WERI-Rb-1 (cell line): Measurements from ENCODE around the gene TACR1.
"Not testable (repeated sequence)": the region's sequence is repeated elsewhere in the genome, so short reads cannot be mapped to it uniquely, and the experiment has no call there.

Source experiments
- DNase-seq: peaks from one replicate; pipeline ENCODE4 v3.0.0-alpha.2; 2020
- H3K27ac ChIP-seq: fragments of 250-450 bp; sonication (Bioruptor Pico); 2 replicates; pipeline ENCODE4 v1.5.1; 2020; ENCODE audit warnings: mild to moderate bottlenecking, moderate library complexity
- H3K27me3 ChIP-seq: fragments of 250-450 bp; sonication (Bioruptor Pico); 2 replicates; pipeline ENCODE4 v1.5.1; 2021; ENCODE audit warnings: mild to moderate bottlenecking, low read depth, moderate library complexity; ENCODE audit not compliant: insufficient read depth, severe bottlenecking
- H3K36me3 ChIP-seq: fragments of 250-450 bp; sonication (Bioruptor Pico); 2 replicates; pipeline ENCODE4 v1.5.1; 2020; ENCODE audit warnings: mild to moderate bottlenecking, moderate library complexity
- H3K4me3 ChIP-seq: 2 replicates; pipeline ENCODE4 v1.5.1; 2011; ENCODE audit warnings: low read depth, mild to moderate bottlenecking, control low read depth, low read length
- H3K9me3 ChIP-seq: fragments of 250-450 bp; sonication (Bioruptor Pico); 2 replicates; pipeline ENCODE4 v1.5.1; 2021; ENCODE audit warnings: mild to moderate bottlenecking, moderate library complexity; ENCODE audit not compliant: severe bottlenecking
- TF ChIP-seq, protein P1 (sequence below): IDR thresholded peaks from 2 replicates; pipeline ENCODE4 v1.5.1; 2011; ENCODE audit warnings: low read depth, mild to moderate bottlenecking, control low read depth, inconsistent platforms, low read length

Gene TACR1

DNA sequence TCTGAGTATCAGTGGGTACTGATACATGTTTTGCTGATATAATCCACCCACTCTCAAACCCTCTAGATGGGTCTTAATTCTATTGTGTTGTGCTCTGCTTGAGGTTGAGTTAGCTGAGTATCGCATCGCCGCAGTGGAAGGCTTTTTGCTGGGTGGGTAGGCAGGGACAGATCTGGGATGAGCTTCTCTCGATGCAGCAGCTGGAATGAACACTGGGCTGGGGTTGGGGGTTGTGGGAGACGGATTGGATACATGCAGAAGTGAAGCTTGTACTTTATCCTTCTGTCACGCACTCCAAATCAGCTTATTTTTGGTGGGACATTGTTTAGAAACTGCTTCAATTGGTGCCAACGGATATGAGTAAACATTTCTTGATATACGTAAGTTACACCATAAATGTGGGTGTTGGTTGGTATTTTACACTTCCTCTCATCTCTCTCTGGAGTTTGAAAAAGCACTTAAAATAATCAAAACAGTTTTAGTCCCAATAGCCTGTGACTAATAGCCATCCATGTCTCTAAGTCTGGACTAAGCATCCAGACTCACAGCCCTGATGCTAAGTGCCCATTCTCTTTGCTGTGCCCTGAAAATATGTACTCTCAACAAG, 133.8 kb downstream of the TACR1 start:
- DNase-seq = no peak
- TF ChIP-seq, protein P1, sequence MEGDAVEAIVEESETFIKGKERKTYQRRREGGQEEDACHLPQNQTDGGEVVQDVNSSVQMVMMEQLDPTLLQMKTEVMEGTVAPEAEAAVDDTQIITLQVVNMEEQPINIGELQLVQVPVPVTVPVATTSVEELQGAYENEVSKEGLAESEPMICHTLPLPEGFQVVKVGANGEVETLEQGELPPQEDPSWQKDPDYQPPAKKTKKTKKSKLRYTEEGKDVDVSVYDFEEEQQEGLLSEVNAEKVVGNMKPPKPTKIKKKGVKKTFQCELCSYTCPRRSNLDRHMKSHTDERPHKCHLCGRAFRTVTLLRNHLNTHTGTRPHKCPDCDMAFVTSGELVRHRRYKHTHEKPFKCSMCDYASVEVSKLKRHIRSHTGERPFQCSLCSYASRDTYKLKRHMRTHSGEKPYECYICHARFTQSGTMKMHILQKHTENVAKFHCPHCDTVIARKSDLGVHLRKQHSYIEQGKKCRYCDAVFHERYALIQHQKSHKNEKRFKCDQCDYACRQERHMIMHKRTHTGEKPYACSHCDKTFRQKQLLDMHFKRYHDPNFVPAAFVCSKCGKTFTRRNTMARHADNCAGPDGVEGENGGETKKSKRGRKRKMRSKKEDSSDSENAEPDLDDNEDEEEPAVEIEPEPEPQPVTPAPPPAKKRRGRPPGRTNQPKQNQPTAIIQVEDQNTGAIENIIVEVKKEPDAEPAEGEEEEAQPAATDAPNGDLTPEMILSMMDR = no peak
- no peaks in the 10 kb centered on the region for H3K36me3 ChIP-seq
- no peak overlapping the region for H3K4me3 ChIP-seq
- H3K27me3 ChIP-seq = peaks cover 5% of the 10 kb centered on the region
- no peak overlapping the region for H3K27ac ChIP-seq
- H3K9me3 ChIP-seq = no peaks in the 10 kb centered on the region

DNA sequence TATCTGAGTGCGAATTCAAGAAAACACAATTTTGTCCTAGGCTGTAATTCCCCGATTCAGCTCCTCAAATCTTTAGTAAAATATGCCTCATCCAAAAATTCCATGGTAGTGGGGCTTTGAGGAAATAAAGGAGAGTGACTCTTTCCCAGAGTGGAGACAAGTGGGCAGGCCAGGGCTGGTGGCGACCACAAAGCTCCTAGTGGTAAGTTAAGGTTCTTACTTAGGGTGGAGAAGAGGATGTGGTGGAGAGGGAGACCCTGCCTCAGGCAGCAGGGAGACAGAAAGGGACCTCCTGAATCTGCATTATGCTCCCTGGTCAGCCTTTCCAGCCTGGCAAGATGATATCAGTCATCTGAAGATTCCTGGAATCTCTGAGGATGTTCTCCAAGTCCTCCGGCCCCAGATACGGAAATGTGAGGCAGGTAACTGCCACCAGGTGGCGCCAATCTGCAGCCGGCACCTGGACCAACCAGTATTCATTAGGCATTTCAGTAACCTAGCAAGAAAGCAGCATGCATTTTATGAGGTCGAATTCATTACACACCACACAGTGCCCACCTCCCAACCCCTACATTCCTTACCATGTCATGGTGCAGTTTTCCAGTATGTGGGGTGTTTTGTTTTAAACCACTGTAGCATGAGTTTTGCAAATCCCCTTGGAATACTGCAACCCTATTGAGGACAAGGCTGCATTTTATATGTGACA, 134.5 kb downstream of the TACR1 start:
- H3K4me3 ChIP-seq = no peak overlapping the region
- H3K36me3 ChIP-seq = no peaks in the 10 kb centered on the region
- peaks cover 7% of the 10 kb centered on the region for H3K27me3 ChIP-seq
- no peaks in the 10 kb centered on the region for H3K9me3 ChIP-seq
- H3K27ac ChIP-seq = no peak overlapping the region
- peak; percentile 76 for DNase-seq
- TF ChIP-seq, protein P1 = peak; percentile 92

DNA sequence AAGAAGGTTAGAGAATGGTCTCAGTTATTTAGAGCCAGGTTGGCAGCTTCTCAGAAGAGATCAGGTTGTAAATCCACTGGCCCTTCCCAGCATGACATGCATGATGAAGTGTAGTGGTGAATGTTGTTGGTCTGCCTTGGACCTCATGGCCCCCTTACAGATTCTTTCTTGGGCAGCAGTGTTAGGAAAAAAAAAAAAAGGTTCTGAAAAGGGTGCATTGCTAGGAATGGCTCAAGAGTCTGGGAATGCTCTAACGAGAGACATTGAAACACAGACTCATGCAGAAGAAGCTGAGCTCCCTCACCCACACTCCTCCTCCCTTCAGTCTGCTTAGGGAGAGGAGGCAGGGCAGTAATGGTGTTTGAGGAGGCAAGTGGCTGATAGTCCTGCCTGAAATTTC, 135.4 kb downstream of the TACR1 start:
- DNase-seq = no peak
- TF ChIP-seq, protein P1 = no peak
- Histone ChIP-seq H3K27ac (no peak overlapping the region), H3K27me3 (peaks cover 15% of the 10 kb centered on the region), H3K9me3 (no peaks in the 10 kb centered on the region), H3K36me3 (no peaks in the 10 kb centered on the region), H3K4me3 (no peak overlapping the region)

DNA sequence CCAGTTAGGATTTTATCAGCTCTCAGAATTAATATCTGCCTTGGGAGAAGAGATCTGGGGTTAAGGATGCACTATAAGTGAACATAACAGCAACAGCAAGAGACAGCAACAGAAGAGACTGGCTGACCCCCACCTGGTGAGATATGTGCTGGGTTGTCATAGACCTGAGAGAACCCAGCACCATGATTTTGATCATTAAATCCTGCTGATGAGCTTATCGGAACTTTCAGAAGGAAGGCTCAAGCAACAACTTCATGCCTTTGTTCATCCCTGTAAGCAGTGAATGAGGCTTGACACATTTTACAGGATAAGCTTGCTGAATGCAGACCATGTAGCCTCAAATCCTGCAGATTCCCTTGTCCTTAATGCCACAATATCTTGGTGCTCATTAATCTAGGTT, 140.9 kb downstream of the TACR1 start:
- TF ChIP-seq, protein P1 = no peak
- Histone ChIP-seq H3K27ac (no peak overlapping the region), H3K27me3 (peaks cover 32% of the 10 kb centered on the region), H3K36me3 (no peaks in the 10 kb centered on the region), H3K4me3 (no peak overlapping the region), H3K9me3 (no peaks in the 10 kb centered on the region)
- DNase-seq = no peak

DNA sequence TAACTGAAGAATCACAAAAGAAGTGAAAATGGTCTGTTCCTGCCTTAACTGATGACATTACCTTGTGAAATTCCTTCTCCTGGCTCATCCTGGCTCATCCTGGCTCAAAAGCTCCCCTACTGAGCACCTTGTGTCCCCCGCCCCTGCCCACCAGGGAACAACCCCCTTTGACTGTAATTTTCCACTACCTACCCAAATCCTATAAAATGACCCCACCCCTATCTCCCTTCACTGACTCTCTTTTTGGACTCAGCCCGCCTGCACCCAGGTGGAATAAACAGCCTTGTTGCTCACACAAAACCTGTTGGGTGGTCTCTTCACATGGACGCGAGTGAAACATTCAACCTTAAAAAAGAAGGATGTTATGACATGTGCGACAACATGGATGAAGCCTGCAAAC, 142.2 kb downstream of the TACR1 start:
- H3K9me3 ChIP-seq, H3K27ac ChIP-seq, H3K36me3 ChIP-seq, DNase-seq, H3K4me3 ChIP-seq: not testable (repeated sequence)
- H3K27me3 ChIP-seq = peaks cover 34% of the 10 kb centered on the region

DNA sequence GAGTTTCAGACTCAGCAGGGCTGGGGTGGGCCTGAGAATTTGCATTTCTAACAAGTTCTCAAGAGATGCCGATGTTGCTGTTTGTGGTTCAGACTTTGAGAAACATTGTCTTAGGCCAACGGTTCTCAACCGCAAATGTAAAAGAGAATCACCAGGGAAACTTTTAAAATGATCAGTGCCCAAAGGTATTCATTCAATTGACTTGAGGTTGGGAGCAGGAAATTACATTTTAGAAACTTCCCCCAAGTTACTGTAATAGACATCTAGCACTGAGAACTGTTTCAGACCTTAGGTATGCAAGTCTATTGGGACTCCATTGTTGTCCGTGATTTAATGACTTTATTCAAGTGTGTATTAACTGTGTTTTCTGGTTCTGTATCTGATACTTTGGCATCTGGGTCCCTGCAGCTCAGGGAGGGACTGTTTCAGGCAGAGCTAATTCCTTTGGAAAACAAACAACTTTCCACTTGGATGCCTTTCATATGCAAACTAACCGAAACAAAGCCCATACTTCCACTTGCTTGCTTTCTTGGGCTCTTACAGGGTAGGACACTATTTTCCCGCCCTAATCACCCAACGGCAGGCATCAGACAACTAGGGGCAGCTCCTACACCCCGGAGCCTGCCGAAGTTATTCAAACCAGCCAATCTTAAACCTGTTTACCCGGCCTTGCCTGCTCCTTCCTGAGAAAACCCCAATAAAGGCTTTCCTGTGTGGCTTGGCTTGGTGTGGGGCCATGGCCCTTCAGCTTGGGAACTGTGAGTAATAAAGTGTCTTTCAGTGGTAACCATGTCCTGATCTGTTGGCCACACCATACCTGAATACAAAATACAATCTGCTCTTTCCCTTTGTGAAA, 143.3 kb downstream of the TACR1 start:
- Histone ChIP-seq H3K36me3 (no peaks in the 10 kb centered on the region), H3K27me3 (peaks cover 32% of the 10 kb centered on the region), H3K27ac (no peak overlapping the region), H3K9me3 (no peaks in the 10 kb centered on the region), H3K4me3 (no peak overlapping the region)
- no peak for DNase-seq
- TF ChIP-seq, protein P1 = no peak
